Fibroblast of mammary gland (primary cell): ENCODE measurements around the gene DOCK10.

Experiments
- DNase-seq: peaks from one replicate; pipeline ENCODE4 v3.0.0-alpha.2; 2010; ENCODE audit warnings: low read depth
- H3K4me3 ChIP-seq: 2 replicates; pipeline ENCODE4 v1.5.1; 2011; ENCODE audit warnings: low read depth, mild to moderate bottlenecking, low read length, moderate library complexity; ENCODE audit not compliant: control insufficient read depth
- TF ChIP-seq, protein P1 (sequence below): conservative IDR thresholded peaks from 2 replicates; pipeline ENCODE4 v1.5.1; 2011; ENCODE audit warnings: low read depth, low read length, inconsistent platforms; ENCODE audit not compliant: control insufficient read depth, insufficient read depth

DOCK10 gene

GRCh38 chr2:225017713-225018112 lies 24.6 kb downstream of the DOCK10 start:
- TF ChIP-seq, protein P1, sequence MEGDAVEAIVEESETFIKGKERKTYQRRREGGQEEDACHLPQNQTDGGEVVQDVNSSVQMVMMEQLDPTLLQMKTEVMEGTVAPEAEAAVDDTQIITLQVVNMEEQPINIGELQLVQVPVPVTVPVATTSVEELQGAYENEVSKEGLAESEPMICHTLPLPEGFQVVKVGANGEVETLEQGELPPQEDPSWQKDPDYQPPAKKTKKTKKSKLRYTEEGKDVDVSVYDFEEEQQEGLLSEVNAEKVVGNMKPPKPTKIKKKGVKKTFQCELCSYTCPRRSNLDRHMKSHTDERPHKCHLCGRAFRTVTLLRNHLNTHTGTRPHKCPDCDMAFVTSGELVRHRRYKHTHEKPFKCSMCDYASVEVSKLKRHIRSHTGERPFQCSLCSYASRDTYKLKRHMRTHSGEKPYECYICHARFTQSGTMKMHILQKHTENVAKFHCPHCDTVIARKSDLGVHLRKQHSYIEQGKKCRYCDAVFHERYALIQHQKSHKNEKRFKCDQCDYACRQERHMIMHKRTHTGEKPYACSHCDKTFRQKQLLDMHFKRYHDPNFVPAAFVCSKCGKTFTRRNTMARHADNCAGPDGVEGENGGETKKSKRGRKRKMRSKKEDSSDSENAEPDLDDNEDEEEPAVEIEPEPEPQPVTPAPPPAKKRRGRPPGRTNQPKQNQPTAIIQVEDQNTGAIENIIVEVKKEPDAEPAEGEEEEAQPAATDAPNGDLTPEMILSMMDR: peak; percentile 30
- peak; percentile 39 for DNase-seq
- H3K4me3 ChIP-seq: no peak overlapping the region

GRCh38 chr2:225017098-225017685 lies 25.1 kb downstream of the DOCK10 start:
- no peak for DNase-seq
- H3K4me3 ChIP-seq: no peak overlapping the region
- TF ChIP-seq, protein P1: no peak

GRCh38 chr2:225013425-225014365 lies 28.6 kb downstream of the DOCK10 start:
- DNase-seq: no peak
- TF ChIP-seq, protein P1: no peak

DNA sequence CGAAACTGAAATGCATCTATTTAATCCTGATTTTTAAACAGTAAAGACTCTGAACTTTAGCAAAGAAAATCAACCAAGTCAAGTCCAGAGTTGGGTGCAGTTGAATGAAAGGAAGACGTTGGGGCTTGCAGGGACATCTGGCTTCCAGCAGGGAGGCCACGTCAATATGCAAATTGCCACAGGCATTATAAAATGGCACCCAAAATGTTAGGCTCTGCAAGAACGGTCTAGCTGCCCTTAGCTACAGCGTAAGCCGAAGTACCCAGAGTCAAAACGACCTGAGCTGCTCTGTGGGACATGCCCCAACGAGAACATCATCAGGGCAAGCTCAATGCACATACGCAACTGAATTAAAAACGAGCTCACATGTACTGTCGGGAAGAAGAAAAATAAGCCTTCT lies 30.7 kb downstream of the DOCK10 start:
- H3K4me3 ChIP-seq: no peak overlapping the region
- TF ChIP-seq, protein P1: no peak
- DNase-seq: no peak

More at GRCh38 chr2:225013425-225014365, 28.6 kb downstream of the DOCK10 start:
- H3K4me3 ChIP-seq: no peak overlapping the region

- H3K4me3 ChIP-seq: no peak overlapping the region
- TF ChIP-seq, protein P1: no peak
- peak; percentile 93 for DNase-seq
These were observed 31.5 kb downstream of the DOCK10 start for GRCh38 chr2:225010804-225011203.

GRCh38 chr2:225009768-225010167 lies 32.5 kb downstream of the DOCK10 start:
- no peak overlapping the region for H3K4me3 ChIP-seq
- TF ChIP-seq, protein P1: no peak
- no peak for DNase-seq
